Activated CD8-positive, alpha-beta memory T cell treated with anti-CD3 and anti-CD28 coated beads for 1 hour (primary cell): ENCODE results near the gene SYT2.
"Not testable (repeated sequence)": the region's sequence is repeated elsewhere in the genome, so short reads cannot be mapped to it uniquely, and the experiment has no call there.

ENCODE experiments used
- DNase-seq, 2 donors: peaks; one replicate each; pipeline ENCODE4 v3.0.0-alpha.2; 2020; ENCODE audit warnings: low read depth in 1 of 2; ENCODE audit errors: extremely low read depth in 1 of 2

SYT2 gene

GRCh38 chr1:202553560-202554038, 156.7 kb downstream of the SYT2 start:
- no peak for DNase-seq

DNA sequence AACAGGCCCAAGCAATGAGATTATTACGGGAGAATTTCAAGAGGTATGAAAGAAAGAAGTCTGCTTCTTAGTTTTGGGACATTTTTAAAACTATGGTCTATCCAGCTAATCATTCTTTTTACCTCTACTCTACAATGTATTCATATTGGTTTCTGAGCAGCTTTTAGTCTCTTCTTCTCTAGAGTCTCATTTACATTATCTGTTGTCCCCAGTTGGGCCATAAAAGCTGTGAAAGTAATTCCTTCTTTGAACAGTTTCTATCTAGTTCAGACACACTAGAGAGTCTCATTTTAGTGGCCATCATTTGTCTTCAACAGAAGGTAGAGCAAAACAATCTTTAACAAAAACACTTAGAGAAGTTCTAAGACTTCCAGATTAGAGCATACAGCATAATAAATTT, 157.2 kb downstream of the SYT2 start:
- DNase-seq: not testable (repeated sequence)

GRCh38 chr1:202552615-202553014, 157.6 kb downstream of the SYT2 start:
- DNase-seq: not testable (repeated sequence)

DNA sequence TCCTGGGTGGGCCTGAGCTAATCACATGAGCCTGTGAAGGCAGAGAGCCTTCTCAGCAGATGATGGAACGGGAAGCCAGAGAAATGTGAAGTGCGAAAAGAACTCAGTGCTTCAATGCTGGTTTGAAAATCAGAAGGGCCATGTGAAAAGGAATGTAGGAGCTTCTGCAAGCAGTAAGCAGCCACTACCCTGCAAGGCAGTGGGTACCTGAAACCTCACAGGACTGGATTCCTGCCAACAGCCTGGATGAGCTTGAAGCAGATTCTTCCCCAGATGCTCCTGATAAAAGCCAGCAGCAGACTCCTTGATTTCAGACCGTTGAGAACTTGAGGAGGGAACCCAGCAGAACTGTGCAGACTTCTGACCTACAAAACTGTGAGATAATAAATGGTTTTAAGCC, 158.6 kb downstream of the SYT2 start:
- no peak for DNase-seq

GRCh38 chr1:202550088-202550487, 160.2 kb downstream of the SYT2 start:
- not testable (repeated sequence) for DNase-seq

- DNase-seq: no peak
Observed at GRCh38 chr1:202547215-202547614, 163.0 kb downstream of the SYT2 start.

GRCh38 chr1:202546796-202547195, 163.5 kb downstream of the SYT2 start:
- not testable (repeated sequence) for DNase-seq

DNA sequence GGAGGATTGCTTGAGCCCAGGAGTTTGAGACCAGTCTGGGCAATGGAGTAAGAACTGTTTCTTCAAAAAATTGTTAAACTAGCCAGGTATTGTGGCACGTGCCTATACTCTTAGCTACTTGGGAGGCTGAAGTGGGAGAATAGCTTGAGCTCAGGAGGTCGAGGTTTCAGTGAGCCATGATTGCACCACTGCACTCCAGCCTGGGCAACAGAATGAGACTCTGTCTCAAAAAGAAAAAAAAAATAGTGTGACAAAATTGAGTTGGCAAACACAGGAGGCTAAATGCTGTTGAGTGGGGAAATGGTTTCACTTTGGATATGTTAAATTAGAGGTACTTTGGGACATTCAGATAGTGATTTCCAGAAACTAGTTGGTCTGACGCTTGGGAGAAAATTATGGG, 163.9 kb downstream of the SYT2 start:
- not testable (repeated sequence) for DNase-seq

DNA sequence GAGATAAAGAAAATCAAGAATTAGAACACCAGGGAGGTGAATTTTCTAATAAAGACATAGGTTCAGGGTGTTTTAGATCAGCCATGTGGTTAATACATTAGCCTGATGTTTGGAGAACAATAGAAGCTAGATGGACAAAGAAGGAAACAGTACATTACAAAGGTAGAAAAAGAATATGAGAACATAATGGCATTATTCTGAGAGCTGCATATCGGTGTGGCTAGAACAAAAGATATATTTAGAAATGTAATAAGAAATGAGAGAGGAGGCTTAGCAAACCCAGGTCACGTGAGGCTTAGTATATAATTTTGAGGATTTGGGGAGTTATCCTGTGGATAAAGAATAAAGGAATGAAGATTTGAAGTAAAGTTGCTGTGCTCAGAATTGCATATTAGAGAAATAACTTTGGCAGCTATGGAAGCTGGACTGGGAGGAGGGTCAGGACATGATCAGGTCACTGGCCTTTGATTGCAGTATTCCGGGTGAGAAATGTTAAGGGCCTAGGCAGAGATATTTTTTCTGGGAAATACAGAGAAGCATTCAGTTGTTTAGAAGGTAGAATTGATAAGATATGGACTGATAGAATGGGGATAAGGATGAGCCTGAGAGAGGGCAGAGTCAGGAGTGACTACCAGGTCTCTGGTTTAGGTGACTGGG, 164.5 kb downstream of the SYT2 start:
- DNase-seq: not testable (repeated sequence)

- DNase-seq: not testable (repeated sequence)
Observed at GRCh38 chr1:202544766-202545449, 165.3 kb downstream of the SYT2 start.

DNA sequence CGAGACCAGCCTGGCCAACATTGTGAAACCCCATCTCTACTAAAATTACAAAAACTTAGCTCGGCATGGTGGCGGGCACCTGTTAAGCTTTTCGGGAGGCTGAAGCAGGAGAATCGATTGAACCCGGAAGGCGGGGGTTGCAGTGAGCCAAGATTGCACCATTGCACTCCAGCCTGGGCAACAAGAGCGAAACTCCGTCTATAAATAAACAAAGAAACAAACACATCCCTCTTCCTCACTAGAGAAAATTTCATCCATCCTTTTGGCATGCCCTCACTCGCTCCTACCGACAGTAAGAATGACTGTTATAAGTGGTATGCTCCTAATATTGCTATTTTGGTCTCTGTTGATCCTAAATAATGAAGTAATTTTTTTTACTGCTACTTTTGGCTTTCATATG, 166.7 kb downstream of the SYT2 start:
- not testable (repeated sequence) for DNase-seq

- not testable (repeated sequence) for DNase-seq
Observed at GRCh38 chr1:202542415-202542814, 167.8 kb downstream of the SYT2 start.

- DNase-seq: not testable (repeated sequence)
Observed at GRCh38 chr1:202540858-202541257, 169.4 kb downstream of the SYT2 start.
